SK-N-SH (cell line): Measurements from ENCODE around the gene ALDH18A1. TPM values are rescaled to one million over a fixed set of nuclear protein-coding genes. Genes with fewer than 3 reads are reported as not detected.

Source experiments
- CTCF ChIA-PET: fragments of 300-600, 350-600 bp; formaldehyde crosslinking; extraction: SDS; loops from one replicate; lab custom pipeline; 2021; lab: Yijun Ruan, JAX
- POLR2A ChIA-PET: fragments of 350-600 bp; sonication (Branson Sonifier 250); formaldehyde crosslinking; extraction: SDS; loops from one replicate; lab custom pipeline; 2020; ENCODE audit warnings: antibody characterized with exemption, inconsistent platforms; lab: Yijun Ruan, JAX
- DNase-seq: peaks from one replicate; pipeline ENCODE4 v3.0.0; 2012
- H2AFZ ChIP-seq: fragments of 200-600 bp; sonication (generic); 2 replicates; pipeline ENCODE4 v1.8.1; 2016; ENCODE audit warnings: antibody characterized with exemption, mild to moderate bottlenecking, low read depth
- H3F3A ChIP-seq: fragments of 200-600 bp; sonication (generic); replicated peaks from 2 replicates; pipeline ENCODE3; 2016; ENCODE audit warnings: antibody characterized with exemption, mild to moderate bottlenecking; ENCODE audit not compliant: insufficient read depth
- H3K27ac ChIP-seq, 2 experiments: fragments of 200-500 bp in 1 of 2; fragments of 200-600 bp in 1 of 2; sonication (Bioruptor generic) in 1 of 2; sonication (generic), shearing (Covaris generic) in 1 of 2; 2 replicates each; pipeline versions ENCODE4 v1.5.1 to v1.6.1; 2014 to 2016; ENCODE audit warnings: low read depth in 2 of 2, inconsistent platforms in 1 of 2, low read length in 1 of 2, mild to moderate bottlenecking in 1 of 2, mixed read lengths in 1 of 2
- H3K27me3 ChIP-seq: fragments of 200-600 bp; sonication (generic), shearing (Covaris generic); 2 replicates; pipeline ENCODE4 v1.6.1; 2016; ENCODE audit warnings: mixed run types; ENCODE audit not compliant: insufficient read depth
- H3K36me3 ChIP-seq, 2 experiments: fragments of 200-500 bp in 1 of 2; fragments of 200-600 bp in 1 of 2; sonication (Bioruptor generic) in 1 of 2; sonication (generic) in 1 of 2; replicated peaks in 1 of 2; 2 replicates each; pipeline versions ENCODE3 to v1.5.1; 2014 to 2016; ENCODE audit warnings: low read length in 1 of 2, mild to moderate bottlenecking in 1 of 2; ENCODE audit not compliant: insufficient read depth in 2 of 2, control insufficient read depth in 1 of 2
- H3K4me1 ChIP-seq, 2 experiments: fragments of 200-500 bp in 1 of 2; fragments of 200-600 bp in 1 of 2; sonication (Bioruptor generic) in 1 of 2; sonication (generic), shearing (Covaris generic) in 1 of 2; 2 replicates each; pipeline versions ENCODE4 v1.5.1 to v1.6.1; 2014 to 2016; ENCODE audit warnings: low read depth in 1 of 2, low read length in 1 of 2, mixed run types in 1 of 2; ENCODE audit not compliant: insufficient read depth in 2 of 2, control insufficient read depth in 1 of 2
- H3K4me2 ChIP-seq: fragments of 200-600 bp; sonication (generic), shearing (Covaris generic); 2 replicates; pipeline ENCODE4 v1.6.1; 2017; ENCODE audit warnings: mixed run types
- H3K4me3 ChIP-seq, 2 experiments: fragments of 200-500 bp in 1 of 2; fragments of 200-600 bp in 1 of 2; sonication (Bioruptor generic) in 1 of 2; sonication (generic), shearing (Covaris generic) in 1 of 2; 2 replicates each; pipeline versions ENCODE4 v1.5.1 to v1.8.1; 2014 to 2016; ENCODE audit warnings: low read depth in 2 of 2, inconsistent platforms in 1 of 2, low read length in 1 of 2, mild to moderate bottlenecking in 1 of 2, mixed read lengths in 1 of 2, moderate library complexity in 1 of 2
- H3K79me2 ChIP-seq: fragments of 200-600 bp; sonication (generic); 2 replicates; pipeline ENCODE4 v1.8.1; 2017; ENCODE audit warnings: mild to moderate bottlenecking; ENCODE audit not compliant: insufficient read depth
- H3K9ac ChIP-seq: fragments of 200-600 bp; sonication (generic); 2 replicates; pipeline ENCODE4 v1.6.1; 2017; ENCODE audit warnings: mixed run types
- H3K9me2 ChIP-seq: fragments of 200-600 bp; sonication (generic); 2 replicates; pipeline ENCODE4 v1.6.1; 2017; ENCODE audit warnings: mixed run types
- H3K9me3 ChIP-seq: fragments of 200-600 bp; sonication (generic); 2 replicates; pipeline ENCODE4 v1.6.1; 2017; ENCODE audit warnings: mixed run types, mild to moderate bottlenecking, moderate library complexity
- H4K20me1 ChIP-seq: fragments of 200-600 bp; sonication (generic); 2 replicates; pipeline ENCODE4 v1.6.1; 2017; ENCODE audit warnings: mild to moderate bottlenecking, mixed run types; ENCODE audit not compliant: insufficient read depth
- ELF1 ChIP-seq: IDR thresholded peaks from 2 replicates; pipeline ENCODE4 v1.4.0; 2012
- EZH2phosphoT487 ChIP-seq: fragments of 200-600 bp; sonication (generic); IDR thresholded peaks from 2 replicates; pipeline ENCODE4 v1.6.1; 2017; ENCODE audit warnings: low read depth, mixed run types, mild to moderate bottlenecking, antibody characterized with exemption, moderate library complexity, borderline replicate concordance
- FOSL2 ChIP-seq: IDR thresholded peaks from 2 replicates; pipeline ENCODE4 v1.4.0; 2012; ENCODE audit warnings: low read depth, mild to moderate bottlenecking, moderate library complexity, borderline replicate concordance
- FOXJ3 ChIP-seq: sonication (generic); formaldehyde crosslinking; IDR thresholded peaks from 2 replicates; pipeline ENCODE4 v1.5.1; 2020; ENCODE audit warnings: mild to moderate bottlenecking, missing genetic modification reagents
- NFIC ChIP-seq: IDR thresholded peaks from 2 replicates; pipeline ENCODE4 v1.4.0; 2012; ENCODE audit warnings: borderline replicate concordance
- NRF1 ChIP-seq: IDR thresholded peaks from 2 replicates; pipeline ENCODE4 v1.6.1; 2012; ENCODE audit warnings: low read depth, mild to moderate bottlenecking, low read length
- POLR2AphosphoS5 ChIP-seq: IDR thresholded peaks from 2 replicates; pipeline ENCODE4 v1.6.1; 2012; ENCODE audit warnings: low read depth, low read length
- RAD21 ChIP-seq: IDR thresholded peaks from 2 replicates; pipeline ENCODE4 v1.6.1; 2012; ENCODE audit warnings: mild to moderate bottlenecking, low read length
- RFX5 ChIP-seq: IDR thresholded peaks from 2 replicates; pipeline ENCODE4 v1.6.1; 2012; ENCODE audit warnings: mild to moderate bottlenecking, improper control_type of control experiment, low read length
- RXRA ChIP-seq: IDR thresholded peaks from 2 replicates; pipeline ENCODE4 v1.4.0; 2012; ENCODE audit warnings: low read depth, mild to moderate bottlenecking, borderline replicate concordance
- SIN3A ChIP-seq: IDR thresholded peaks from 2 replicates; pipeline ENCODE4 v1.6.1; 2012; ENCODE audit warnings: low read depth, mild to moderate bottlenecking, low read length, moderate library complexity, borderline replicate concordance
- SMC3 ChIP-seq: IDR thresholded peaks from 2 replicates; pipeline ENCODE4 v1.6.1; 2012; ENCODE audit warnings: low read depth, low read length, improper control_type of control experiment
- TAF1 ChIP-seq: IDR thresholded peaks from 2 replicates; pipeline ENCODE4 v1.6.1; 2012; ENCODE audit warnings: low read depth, mild to moderate bottlenecking, low read length, moderate library complexity, borderline replicate concordance
- TEAD4 ChIP-seq: IDR thresholded peaks from 2 replicates; pipeline ENCODE4 v1.4.0; 2012; ENCODE audit warnings: mild to moderate bottlenecking, borderline replicate concordance; ENCODE audit not compliant: insufficient read depth
- YY1 ChIP-seq: IDR thresholded peaks from 2 replicates; pipeline ENCODE4 v1.4.0; 2012; ENCODE audit warnings: low read depth, mild to moderate bottlenecking
- WGBS: methylation state at CpG from one replicate; pipeline ENCODE4 v1.1.6; 2017; ENCODE audit warnings: low lambda C conversion rate; 5-methylcytosine and 5-hydroxymethylcytosine counted together
- polyA plus RNA-seq, 3 experiments: library from polyadenylated mRNA; depleted of rRNA; stranded (reverse); fragments of >200 nt; gene quantifications; 2 replicates each; pipeline ENCODE4 v1.2.3, GENCODE V29; 2012
- TF ChIP-seq, protein P1 (sequence below): IDR thresholded peaks from 2 replicates; pipeline ENCODE4 v1.4.0; 2012; ENCODE audit warnings: low read depth, borderline replicate concordance
- TF ChIP-seq, protein P2 (sequence below): IDR thresholded peaks from 2 replicates; pipeline ENCODE4 v1.4.0; 2012; ENCODE audit warnings: low read depth
- TF ChIP-seq, protein P3 (sequence below): fragments of 150-350 bp; IDR thresholded peaks from 2 replicates; pipeline ENCODE4 v1.6.1; 2016; ENCODE audit warnings: mild to moderate bottlenecking, low read depth, low read length

ALDH18A1 gene
- polyA plus RNA-seq, 1 of the 3 experiments (the other 2 are of a cell fraction) = 59.5 TPM

DNA sequence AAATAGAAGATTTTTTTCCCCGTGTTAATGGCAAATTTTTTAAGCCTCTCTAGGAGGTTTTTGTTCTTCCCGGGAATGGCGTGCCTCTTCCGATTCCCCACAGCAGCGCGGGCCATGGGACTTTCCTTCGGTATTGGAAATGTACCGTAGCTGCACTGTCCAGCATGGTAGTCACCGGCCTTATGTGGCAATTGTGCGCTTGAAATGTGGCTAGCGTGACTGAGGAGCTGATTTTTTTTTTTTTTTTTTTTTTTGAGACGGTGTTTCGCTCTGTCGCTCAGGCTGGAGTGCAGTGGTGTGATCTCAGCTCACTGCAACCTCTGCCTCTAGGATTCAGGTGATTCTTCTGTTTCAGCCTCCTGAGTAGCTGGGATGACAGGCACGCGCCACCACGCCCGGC lies 38.2 kb upstream of the ALDH18A1 start:
- POLR2A ChIA-PET = no interaction called here
- CTCF ChIA-PET = interaction anchor here (0.6 to 4.4 kb wide), 28 partner anchors 8 to 1360 kb away, joined by 3 to 50 read pairs (median 4); no protein-coding TSS in a partner anchor
- WGBS = 91% methylated on average over 18 of the region's 18 CpGs

More for the DNA sequence above, 38.2 kb upstream of the ALDH18A1 start:
- peak overlapping the region; percentile 64; the same call in 1 of the 2 replicates for H2AFZ ChIP-seq
- no peak overlapping the region for H3K27ac ChIP-seq
- no peaks in the 10 kb centered on the region for H3K9me2 ChIP-seq
- peaks cover 8 to 10% of the 10 kb centered on the region in 2 experiments for H3K36me3 ChIP-seq
- no peaks in the 10 kb centered on the region; the same call in 1 of the 2 replicates for H3K27me3 ChIP-seq
- TF ChIP-seq POLR2AphosphoS5 (no peak), NRF1 (no peak), SMC3 (no peak), FOSL2 (no peak), RFX5 (no peak), TEAD4 (no peak), EZH2phosphoT487 (no peak), SIN3A (no peak), TAF1 (no peak), ELF1 (no peak), RAD21 (no peak), NFIC (no peak), FOXJ3 (CRISPR knock-in tag) (no peak), RXRA (no peak), YY1 (no peak)
- TF ChIP-seq, protein P1, sequence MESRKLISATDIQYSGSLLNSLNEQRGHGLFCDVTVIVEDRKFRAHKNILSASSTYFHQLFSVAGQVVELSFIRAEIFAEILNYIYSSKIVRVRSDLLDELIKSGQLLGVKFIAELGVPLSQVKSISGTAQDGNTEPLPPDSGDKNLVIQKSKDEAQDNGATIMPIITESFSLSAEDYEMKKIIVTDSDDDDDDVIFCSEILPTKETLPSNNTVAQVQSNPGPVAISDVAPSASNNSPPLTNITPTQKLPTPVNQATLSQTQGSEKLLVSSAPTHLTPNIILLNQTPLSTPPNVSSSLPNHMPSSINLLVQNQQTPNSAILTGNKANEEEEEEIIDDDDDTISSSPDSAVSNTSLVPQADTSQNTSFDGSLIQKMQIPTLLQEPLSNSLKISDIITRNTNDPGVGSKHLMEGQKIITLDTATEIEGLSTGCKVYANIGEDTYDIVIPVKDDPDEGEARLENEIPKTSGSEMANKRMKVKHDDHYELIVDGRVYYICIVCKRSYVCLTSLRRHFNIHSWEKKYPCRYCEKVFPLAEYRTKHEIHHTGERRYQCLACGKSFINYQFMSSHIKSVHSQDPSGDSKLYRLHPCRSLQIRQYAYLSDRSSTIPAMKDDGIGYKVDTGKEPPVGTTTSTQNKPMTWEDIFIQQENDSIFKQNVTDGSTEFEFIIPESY = no peak
- TF ChIP-seq, protein P2, sequence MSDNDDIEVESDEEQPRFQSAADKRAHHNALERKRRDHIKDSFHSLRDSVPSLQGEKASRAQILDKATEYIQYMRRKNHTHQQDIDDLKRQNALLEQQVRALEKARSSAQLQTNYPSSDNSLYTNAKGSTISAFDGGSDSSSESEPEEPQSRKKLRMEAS = no peak
- TF ChIP-seq, protein P3, sequence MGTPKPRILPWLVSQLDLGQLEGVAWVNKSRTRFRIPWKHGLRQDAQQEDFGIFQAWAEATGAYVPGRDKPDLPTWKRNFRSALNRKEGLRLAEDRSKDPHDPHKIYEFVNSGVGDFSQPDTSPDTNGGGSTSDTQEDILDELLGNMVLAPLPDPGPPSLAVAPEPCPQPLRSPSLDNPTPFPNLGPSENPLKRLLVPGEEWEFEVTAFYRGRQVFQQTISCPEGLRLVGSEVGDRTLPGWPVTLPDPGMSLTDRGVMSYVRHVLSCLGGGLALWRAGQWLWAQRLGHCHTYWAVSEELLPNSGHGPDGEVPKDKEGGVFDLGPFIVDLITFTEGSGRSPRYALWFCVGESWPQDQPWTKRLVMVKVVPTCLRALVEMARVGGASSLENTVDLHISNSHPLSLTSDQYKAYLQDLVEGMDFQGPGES = no peak
- no peaks in the 10 kb centered on the region for H3F3A ChIP-seq
- no peak overlapping the region for H3K9ac ChIP-seq
- DNase-seq = no peak
- no peak overlapping the region for H3K4me2 ChIP-seq
- H4K20me1 ChIP-seq = no peaks in the 10 kb centered on the region; the same call in 1 of the 2 replicates
- H3K79me2 ChIP-seq = peaks cover 33% of the 10 kb centered on the region
- no peaks in the 10 kb centered on the region for H3K9me3 ChIP-seq
- peaks cover 5 to 7% of the 10 kb centered on the region in 2 experiments; a peak in 2 of 4 replicates for H3K4me1 ChIP-seq
- no peak overlapping the region for H3K4me3 ChIP-seq
